Keratinocyte (primary cell): ENCODE results near the gene MYO19. TPM values are rescaled to one million over a fixed set of nuclear protein-coding genes. Genes with fewer than 3 reads are reported as not detected.

Experiments
- DNase-seq: peaks from one replicate; pipeline ENCODE4 v3.0.0-alpha.2; 2011; ENCODE audit warnings: low read depth, missing footprints, low spot score
- FAIRE-seq: peaks from 2 replicates; lab custom pipeline; 2011; peaks lifted over from hg19 to GRCh38; lab: Jason Lieb, UNC
- H2AFZ ChIP-seq: 2 replicates; pipeline ENCODE4 v1.6.0; 2012; ENCODE audit warnings: low read length, control low read depth, inconsistent platforms; ENCODE audit not compliant: control insufficient read depth
- H3K27ac ChIP-seq: 2 replicates; pipeline ENCODE4 v1.5.1; 2011; ENCODE audit warnings: low read length; ENCODE audit not compliant: control insufficient read depth, insufficient read depth
- H3K27me3 ChIP-seq: 3 replicates; pipeline ENCODE4 v1.6.0; 2011; ENCODE audit warnings: low read length; ENCODE audit not compliant: control insufficient read depth, insufficient read depth; ENCODE audit errors: extremely low read depth
- H3K36me3 ChIP-seq, 2 experiments: 2 replicates in 1 of 2; 3 replicates in 1 of 2; pipeline ENCODE4 v1.5.1; 2011; ENCODE audit warnings: low read length in 2 of 2, mild to moderate bottlenecking in 1 of 2; ENCODE audit not compliant: control insufficient read depth in 2 of 2, insufficient read depth in 2 of 2; ENCODE audit errors: extremely low read depth in 1 of 2
- H3K4me1 ChIP-seq: 3 replicates; pipeline ENCODE4 v1.5.1; 2011; ENCODE audit warnings: low read length; ENCODE audit not compliant: control insufficient read depth, insufficient read depth; ENCODE audit errors: extremely low read depth
- H3K4me2 ChIP-seq: 3 replicates; pipeline ENCODE4 v1.6.0; 2011; ENCODE audit warnings: low read depth, low read length; ENCODE audit not compliant: control insufficient read depth, insufficient read depth; ENCODE audit errors: extremely low read depth
- H3K4me3 ChIP-seq, 3 experiments: fragments of 200-600 bp in 1 of 3; sonication (generic) in 1 of 3; 2 replicates in 2 of 3; 3 replicates in 1 of 3; pipeline ENCODE4 v1.5.1; 2011 to 2016; ENCODE audit warnings: low read length in 3 of 3, mild to moderate bottlenecking in 3 of 3, control low read depth in 2 of 3, inconsistent platforms in 1 of 3, low read depth in 1 of 3, mixed read lengths in 1 of 3, mixed run types in 1 of 3, moderate library complexity in 1 of 3; ENCODE audit not compliant: control insufficient read depth in 2 of 3, insufficient read depth in 2 of 3; ENCODE audit errors: extremely low read depth in 1 of 3
- H3K79me2 ChIP-seq: 2 replicates; pipeline ENCODE4 v1.6.0; 2012; ENCODE audit warnings: low read length; ENCODE audit not compliant: control insufficient read depth, insufficient read depth
- H3K9ac ChIP-seq: 3 replicates; pipeline ENCODE4 v1.6.0; 2011; ENCODE audit warnings: low read length; ENCODE audit not compliant: control insufficient read depth, insufficient read depth; ENCODE audit errors: extremely low read depth
- H3K9me1 ChIP-seq: 3 replicates; pipeline ENCODE4 v1.6.0; 2011; ENCODE audit warnings: low read length; ENCODE audit not compliant: control insufficient read depth, insufficient read depth; ENCODE audit errors: extremely low read depth
- H3K9me3 ChIP-seq: 2 replicates; pipeline ENCODE4 v1.5.1; 2012; ENCODE audit warnings: low read depth, low read length; ENCODE audit not compliant: control insufficient read depth
- H4K20me1 ChIP-seq: 3 replicates; pipeline ENCODE4 v1.6.0; 2011; ENCODE audit warnings: low read length; ENCODE audit not compliant: control insufficient read depth, insufficient read depth; ENCODE audit errors: extremely low read depth
- EZH2 ChIP-seq: IDR thresholded peaks from one replicate; pipeline ENCODE4 v1.6.1; 2012; ENCODE audit warnings: inconsistent platforms, mild to moderate bottlenecking, low read length, moderate library complexity
- dilution Hi-C: fragments of 300-500 bp; cut with MboI; formaldehyde crosslinking; loops from one replicate; pipeline ENCODE4 v1.7.0; 2020; ENCODE audit warnings: low sequenced_read_pairs; ENCODE audit not compliant: extremely low pct_ligation_motif_present
- polyA plus RNA-seq, 5 experiments: library from polyadenylated mRNA; depleted of rRNA in 3 of 5; stranded (reverse) in 3 of 5; stranded (forward) in 1 of 5; unstranded in 1 of 5; fragments of >200 nt; gene quantifications; 1 replicate in 1 of 5; 2 replicates in 3 of 5; 3 replicates in 1 of 5; pipeline versions ENCODE4 v1.2.1 to v1.2.3, GENCODE V29; 2011 to 2012; ENCODE audit warnings: missing spikeins in 2 of 5, low read depth in 1 of 5, low replicate concordance in 1 of 5
- TF ChIP-seq, protein P1 (sequence below), 3 experiments: IDR thresholded peaks in 1 of 3; conservative IDR thresholded peaks in 1 of 3; optimal IDR thresholded peaks in 1 of 3; 2 replicates in 2 of 3; 3 replicates in 1 of 3; pipeline versions ENCODE3 to v1.5.1; 2011; ENCODE audit warnings: low read length in 3 of 3, mild to moderate bottlenecking in 3 of 3, moderate library complexity in 2 of 3, control low read depth in 1 of 3, inconsistent platforms in 1 of 3; ENCODE audit not compliant: insufficient read depth in 2 of 3; ENCODE audit errors: extremely low read depth in 1 of 3

The MYO19 gene
- polyA plus RNA-seq, 1 donor (not counting 4 experiments of a cell fraction or from before 2014, with no cell fraction given) = 47.9 TPM

DNA sequence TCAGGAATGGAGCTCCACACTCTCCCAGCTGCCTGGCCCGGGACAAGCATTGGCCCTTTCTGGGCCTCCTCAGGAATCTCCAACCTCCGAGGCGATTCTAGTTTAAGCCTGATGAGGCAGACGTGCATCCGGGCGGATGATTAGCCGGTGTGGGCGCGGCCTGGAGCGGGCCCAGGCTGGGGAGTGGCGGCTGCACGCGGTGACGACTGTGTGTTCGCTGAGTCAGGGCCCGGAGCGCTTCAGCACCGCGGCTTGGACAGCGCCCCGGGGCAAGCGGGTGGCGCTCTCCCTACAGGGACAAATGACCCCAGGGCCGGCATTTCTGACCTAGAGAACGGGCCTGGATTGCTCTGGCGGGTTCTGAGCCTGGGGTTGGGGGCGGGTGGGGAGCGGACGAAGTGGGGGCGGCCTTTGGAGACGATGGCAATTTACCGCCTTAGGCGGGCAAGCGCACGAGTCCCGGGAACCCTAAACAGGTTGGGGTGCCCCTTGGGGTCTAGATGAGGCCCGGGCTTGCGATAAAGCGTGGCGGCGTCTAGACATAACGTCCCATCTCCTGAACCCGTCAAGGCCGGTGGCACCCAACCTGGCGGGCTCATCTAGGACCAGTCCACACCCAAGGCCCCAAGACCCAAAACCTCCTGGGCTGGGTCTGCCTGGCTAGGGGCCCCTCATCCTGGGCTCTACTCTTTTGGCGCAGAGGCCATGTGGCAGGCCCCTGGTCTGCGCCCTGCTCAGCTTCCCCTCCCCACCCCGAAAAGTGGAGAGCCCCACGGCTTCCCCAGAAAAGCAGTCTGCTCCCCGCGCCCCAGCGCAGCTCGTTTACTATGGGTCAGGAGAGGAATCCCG is 70.5 kb downstream of the MYO19 start:
- H3K9me1 ChIP-seq = no peaks in the 10 kb centered on the region
- peaks cover 20% of the 10 kb centered on the region for H3K27me3 ChIP-seq
- no peak for FAIRE-seq
- TF ChIP-seq, protein P1, sequence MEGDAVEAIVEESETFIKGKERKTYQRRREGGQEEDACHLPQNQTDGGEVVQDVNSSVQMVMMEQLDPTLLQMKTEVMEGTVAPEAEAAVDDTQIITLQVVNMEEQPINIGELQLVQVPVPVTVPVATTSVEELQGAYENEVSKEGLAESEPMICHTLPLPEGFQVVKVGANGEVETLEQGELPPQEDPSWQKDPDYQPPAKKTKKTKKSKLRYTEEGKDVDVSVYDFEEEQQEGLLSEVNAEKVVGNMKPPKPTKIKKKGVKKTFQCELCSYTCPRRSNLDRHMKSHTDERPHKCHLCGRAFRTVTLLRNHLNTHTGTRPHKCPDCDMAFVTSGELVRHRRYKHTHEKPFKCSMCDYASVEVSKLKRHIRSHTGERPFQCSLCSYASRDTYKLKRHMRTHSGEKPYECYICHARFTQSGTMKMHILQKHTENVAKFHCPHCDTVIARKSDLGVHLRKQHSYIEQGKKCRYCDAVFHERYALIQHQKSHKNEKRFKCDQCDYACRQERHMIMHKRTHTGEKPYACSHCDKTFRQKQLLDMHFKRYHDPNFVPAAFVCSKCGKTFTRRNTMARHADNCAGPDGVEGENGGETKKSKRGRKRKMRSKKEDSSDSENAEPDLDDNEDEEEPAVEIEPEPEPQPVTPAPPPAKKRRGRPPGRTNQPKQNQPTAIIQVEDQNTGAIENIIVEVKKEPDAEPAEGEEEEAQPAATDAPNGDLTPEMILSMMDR (optimal IDR thresholded peaks at IDR 0.05 in 1 of 3, IDR thresholded peaks at IDR 0.05 in 1 of 3, conservative IDR thresholded peaks at IDR 0.05 in 1 of 3; ENCODE audit: extremely low read depth in 1 of 3, insufficient read depth in 2 of 3, low read length in 3 of 3) = peak; percentile 14 to 27 (median 20)
- no peak for TF ChIP-seq EZH2
- H2AFZ ChIP-seq = no peak overlapping the region
- peak overlapping the region; percentile 33 for H3K4me2 ChIP-seq
- H3K4me1 ChIP-seq = no peaks in the 10 kb centered on the region
- no peaks in the 10 kb centered on the region for H3K79me2 ChIP-seq
- no peaks in the 10 kb centered on the region for H4K20me1 ChIP-seq
- no peaks in the 10 kb centered on the region for H3K9me3 ChIP-seq
- H3K4me3 ChIP-seq = no peak overlapping the region
- dilution Hi-C loops = no loop called here
- peak; percentile 60 for DNase-seq
- H3K36me3 ChIP-seq = no peaks in the 10 kb centered on the region
- no peak overlapping the region for H3K27ac ChIP-seq
- no peak overlapping the region for H3K9ac ChIP-seq

DNA sequence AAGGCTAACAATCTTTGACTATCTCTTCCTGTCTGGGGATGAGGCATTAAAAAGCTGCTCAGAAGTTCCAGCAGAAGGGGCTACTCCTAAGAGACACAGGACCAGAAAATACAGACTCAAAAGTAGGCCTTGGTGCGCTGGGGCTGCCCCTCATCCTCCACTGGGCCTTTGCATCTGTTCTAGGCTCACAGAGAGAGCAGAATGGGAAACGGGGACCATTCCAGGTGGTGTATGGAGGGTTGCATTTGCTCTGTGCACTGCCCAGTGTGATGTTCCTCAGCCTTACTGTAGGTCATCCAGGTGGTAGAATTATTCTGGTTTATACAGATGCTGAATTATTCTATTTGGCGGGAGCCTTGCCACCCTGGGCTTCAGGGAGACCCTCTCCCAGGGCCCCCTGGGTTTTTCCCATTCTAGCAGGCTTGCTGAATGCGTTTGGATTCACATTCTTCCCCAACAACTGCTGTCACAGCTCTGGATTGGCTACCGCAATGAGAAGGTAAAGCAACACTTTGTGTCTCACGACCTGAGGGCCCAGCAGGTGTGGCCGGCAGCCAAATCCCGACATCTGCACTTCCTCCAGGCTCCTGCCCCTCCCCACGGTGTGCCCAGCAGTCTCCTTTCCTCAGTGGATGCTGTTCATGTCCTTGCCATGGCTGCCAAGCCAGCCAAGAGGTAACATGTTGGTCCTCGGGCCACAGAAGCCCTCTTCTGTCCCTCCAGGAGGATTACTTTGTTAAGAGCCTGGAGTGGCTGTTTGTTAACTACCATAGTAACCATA is 73.1 kb downstream of the MYO19 start:
- Histone ChIP-seq H4K20me1 (no peaks in the 10 kb centered on the region), H2AFZ (no peak overlapping the region), H3K9ac (no peak overlapping the region), H3K4me3 (no peak overlapping the region), H3K9me1 (no peaks in the 10 kb centered on the region), H3K36me3 (no peaks in the 10 kb centered on the region), H3K4me2 (no peak overlapping the region), H3K9me3 (no peaks in the 10 kb centered on the region), H3K79me2 (no peaks in the 10 kb centered on the region), H3K27ac (no peak overlapping the region), H3K27me3 (peaks cover 20% of the 10 kb centered on the region), H3K4me1 (no peaks in the 10 kb centered on the region)
- no peak for FAIRE-seq
- no peak for DNase-seq
- TF ChIP-seq EZH2 = no peak
- TF ChIP-seq, protein P1 (optimal IDR thresholded peaks at IDR 0.05 in 1 of 3, IDR thresholded peaks at IDR 0.05 in 1 of 3, conservative IDR thresholded peaks at IDR 0.05 in 1 of 3; ENCODE audit: extremely low read depth in 1 of 3, insufficient read depth in 2 of 3, low read length in 3 of 3) = no peak
- dilution Hi-C loops = no loop called here
